H1 (cell line): ENCODE data around the gene DHRS2. TPM values are rescaled to one million over a fixed set of nuclear protein-coding genes. Genes with fewer than 3 reads are reported as not detected.

Experiments
- CTCF ChIA-PET: fragments of 300-600 bp; sonication (Branson Sonifier 250); formaldehyde crosslinking; loops from one replicate; lab custom pipeline; 2021; ENCODE audit not compliant: partially characterized antibody; lab: Charles Lee
- POLR2A ChIA-PET: fragments of 300-600 bp; sonication (Branson Sonifier 250); formaldehyde crosslinking; loops from one replicate; lab custom pipeline; 2021; ENCODE audit warnings: inconsistent platforms; ENCODE audit not compliant: partially characterized antibody; lab: Charles Lee
- DNase-seq, 2 experiments: peaks; one replicate each; pipeline versions ENCODE4 v3.0.0 to v3.0.0-alpha.2; 2010 to 2022; ENCODE audit warnings: low spot score in 2 of 2, low read depth in 1 of 2, mixed read lengths in 1 of 2
- FAIRE-seq: peaks from 2 replicates; lab custom pipeline; 2011; peaks lifted over from hg19 to GRCh38; lab: Jason Lieb, UNC
- H2AFZ ChIP-seq: 2 replicates; pipeline ENCODE4 v1.8.1; 2012; ENCODE audit warnings: low read length, inconsistent platforms
- H2AK5ac ChIP-seq: 2 replicates; pipeline ENCODE4 v1.6.1; 2013; ENCODE audit warnings: low read depth, low read length
- H2BK120ac ChIP-seq: replicated peaks from 2 replicates; pipeline ENCODE3; 2013; ENCODE audit warnings: low read depth, low read length, inconsistent platforms
- H2BK12ac ChIP-seq: 2 replicates; pipeline ENCODE4 v1.6.1; 2013; ENCODE audit warnings: low read depth, low read length
- H2BK15ac ChIP-seq: 2 replicates; pipeline ENCODE4 v1.6.1; 2013; ENCODE audit warnings: low read length
- H2BK20ac ChIP-seq: 2 replicates; pipeline ENCODE4 v1.6.1; 2013; ENCODE audit warnings: low read length
- H2BK5ac ChIP-seq: 2 replicates; pipeline ENCODE4 v1.6.1; 2013; ENCODE audit warnings: low read depth, low read length
- H3K14ac ChIP-seq: 2 replicates; pipeline ENCODE4 v1.6.1; 2013; ENCODE audit warnings: inconsistent platforms; ENCODE audit not compliant: insufficient read length
- H3K18ac ChIP-seq: 2 replicates; pipeline ENCODE4 v1.6.1; 2013; ENCODE audit warnings: low read length; ENCODE audit errors: extremely low read depth
- H3K23ac ChIP-seq: 2 replicates; pipeline ENCODE4 v1.6.1; 2013; ENCODE audit warnings: inconsistent platforms; ENCODE audit not compliant: insufficient read length
- H3K23me2 ChIP-seq: 2 replicates; pipeline ENCODE4 v1.6.1; 2013; ENCODE audit warnings: low read depth, low read length
- H3K27ac ChIP-seq: 2 replicates; pipeline ENCODE4 v1.6.1; 2011; ENCODE audit warnings: low read depth, low read length, inconsistent platforms
- H3K27me3 ChIP-seq, 4 experiments: replicated peaks in 1 of 4; 1 replicate in 1 of 4; 2 replicates in 3 of 4; pipeline versions ENCODE4 v1.6.1 to v1.8.1; 2011 to 2013; ENCODE audit warnings: low read length in 3 of 4, mild to moderate bottlenecking in 3 of 4, inconsistent platforms in 2 of 4, mixed read lengths in 2 of 4, moderate library complexity in 1 of 4; ENCODE audit not compliant: control insufficient read depth in 3 of 4, insufficient read depth in 3 of 4; ENCODE audit errors: extremely low read depth in 1 of 4
- H3K36me3 ChIP-seq, 4 experiments: 2 replicates each; pipeline versions ENCODE4 v1.6.1 to v1.8.1; 2011 to 2013; ENCODE audit warnings: mild to moderate bottlenecking in 4 of 4, low read length in 3 of 4, moderate library complexity in 2 of 4, control low read depth in 1 of 4, inconsistent platforms in 1 of 4; ENCODE audit not compliant: insufficient read depth in 4 of 4, control insufficient read depth in 2 of 4
- H3K4ac ChIP-seq: replicated peaks from 2 replicates; pipeline ENCODE3; 2013; ENCODE audit warnings: low read length, low read depth, mixed read lengths, inconsistent platforms; ENCODE audit not compliant: insufficient read length
- H3K4me1 ChIP-seq, 4 experiments: replicated peaks in 1 of 4; 1 replicate in 1 of 4; 2 replicates in 3 of 4; pipeline versions ENCODE4 v1.6.1 to v1.8.1; 2011 to 2013; ENCODE audit warnings: low read length in 3 of 4, inconsistent platforms in 2 of 4, mixed read lengths in 1 of 4; ENCODE audit not compliant: insufficient read depth in 4 of 4, control insufficient read depth in 3 of 4
- H3K4me2 ChIP-seq, 2 experiments: 2 replicates each; pipeline versions ENCODE4 v1.6.1 to v1.8.1; 2011 to 2013; ENCODE audit warnings: low read depth in 2 of 2, low read length in 2 of 2, control low read depth in 1 of 2, inconsistent platforms in 1 of 2, mild to moderate bottlenecking in 1 of 2; ENCODE audit not compliant: insufficient read depth in 1 of 2
- H3K4me3 ChIP-seq, 4 experiments: fragments of 200-600, 300-600 bp in 1 of 4; sonication (generic), shearing (Covaris generic), sonication (Bioruptor Twin) in 1 of 4; 2 replicates each; pipeline versions ENCODE4 v1.5.1 to v1.8.1; 2011 to 2016; ENCODE audit warnings: low read length in 4 of 4, low read depth in 3 of 4, control low read depth in 2 of 4, inconsistent platforms in 2 of 4, mild to moderate bottlenecking in 2 of 4, mixed read lengths in 1 of 4, moderate library complexity in 1 of 4; ENCODE audit not compliant: insufficient read depth in 2 of 4; ENCODE audit errors: extremely low read depth in 1 of 4
- H3K56ac ChIP-seq: replicated peaks from 2 replicates; pipeline ENCODE3; 2013; ENCODE audit warnings: low read depth, mild to moderate bottlenecking, mixed read lengths, low read length, inconsistent platforms; ENCODE audit not compliant: insufficient read length
- H3K79me1 ChIP-seq: 2 replicates; pipeline ENCODE4 v1.6.1; 2013; ENCODE audit warnings: low read depth, low read length, control low read depth
- H3K79me2 ChIP-seq, 2 experiments: 2 replicates each; pipeline versions ENCODE4 v1.6.1 to v1.8.1; 2012 to 2013; ENCODE audit warnings: low read length in 2 of 2, mild to moderate bottlenecking in 2 of 2, inconsistent platforms in 1 of 2; ENCODE audit not compliant: insufficient read depth in 2 of 2, control insufficient read depth in 1 of 2
- H3K9ac ChIP-seq, 4 experiments: replicated peaks in 1 of 4; 1 replicate in 1 of 4; 2 replicates in 3 of 4; pipeline versions ENCODE4 v1.6.1 to v1.8.1; 2011 to 2013; ENCODE audit warnings: low read depth in 3 of 4, low read length in 3 of 4, control low read depth in 2 of 4, mild to moderate bottlenecking in 2 of 4, moderate library complexity in 2 of 4, inconsistent platforms in 1 of 4; ENCODE audit errors: extremely low read depth in 1 of 4
- H3K9me3 ChIP-seq, 2 experiments: 2 replicates each; pipeline versions ENCODE4 v1.6.1 to v1.8.1; 2012 to 2013; ENCODE audit warnings: mild to moderate bottlenecking in 2 of 2, moderate library complexity in 2 of 2, control low read depth in 1 of 2, inconsistent platforms in 1 of 2, low read depth in 1 of 2, low read length in 1 of 2, mixed read lengths in 1 of 2; ENCODE audit not compliant: insufficient read depth in 2 of 2
- H4K20me1 ChIP-seq, 2 experiments: replicated peaks in 1 of 2; 2 replicates each; pipeline versions ENCODE3 to v1.8.1; 2011 to 2013; ENCODE audit warnings: inconsistent platforms in 2 of 2, low read length in 2 of 2, mild to moderate bottlenecking in 1 of 2; ENCODE audit not compliant: insufficient read depth in 2 of 2, control insufficient read depth in 1 of 2
- H4K5ac ChIP-seq: 2 replicates; pipeline ENCODE4 v1.6.1; 2013; ENCODE audit warnings: low read length, low read depth, mixed read lengths, inconsistent platforms; ENCODE audit not compliant: insufficient read length
- H4K8ac ChIP-seq: 2 replicates; pipeline ENCODE4 v1.8.0; 2013; ENCODE audit warnings: mild to moderate bottlenecking, moderate library complexity, low read length, inconsistent platforms; ENCODE audit not compliant: insufficient read depth; ENCODE audit errors: extremely low read depth
- H4K91ac ChIP-seq: replicated peaks from 2 replicates; pipeline ENCODE3; 2013; ENCODE audit warnings: low read length, mixed read lengths, inconsistent platforms; ENCODE audit not compliant: insufficient read length
- EP300 ChIP-seq, 2 experiments: IDR thresholded peaks; 1 replicate in 1 of 2; 2 replicates in 1 of 2; pipeline ENCODE4 v1.6.1; 2011 to 2012; ENCODE audit warnings: low read depth in 2 of 2, low read length in 2 of 2, mild to moderate bottlenecking in 2 of 2, borderline replicate concordance in 1 of 2, inconsistent platforms in 1 of 2, moderate library complexity in 1 of 2
- GABPA ChIP-seq: IDR thresholded peaks from 2 replicates; pipeline ENCODE4 v1.6.1; 2011; ENCODE audit warnings: mild to moderate bottlenecking, low read length, moderate library complexity, borderline replicate concordance; ENCODE audit not compliant: insufficient read depth
- SIX5 ChIP-seq: IDR thresholded peaks from 2 replicates; pipeline ENCODE4 v1.6.1; 2011; ENCODE audit warnings: mild to moderate bottlenecking, low read depth, low read length
- WGBS, 2 experiments: shearing (Covaris generic) in 1 of 2; methylation state at CpG; one replicate each; pipeline versions ENCODE4 v1.1.6 to v1.1.7; 2013 to 2015; ENCODE audit warnings: low lambda C conversion rate in 2 of 2, mixed read lengths in 2 of 2, inconsistent platforms in 1 of 2, low coverage in 1 of 2, missing lambda C conversion rate in 1 of 2; ENCODE audit not compliant: insufficient replicate concordance in 2 of 2, insufficient coverage in 1 of 2, insufficient read length in 1 of 2; ENCODE audit errors: extremely low coverage in 1 of 2, missing lambda C conversion rate in 1 of 2; 5-methylcytosine and 5-hydroxymethylcytosine counted together
- polyA plus RNA-seq, 7 experiments: library from polyadenylated mRNA; depleted of rRNA in 3 of 7; stranded (reverse) in 5 of 7; unstranded in 2 of 7; fragments of >200 nt in 5 of 7; fragments of 200-250 nt in 2 of 7; gene quantifications; 1 replicate in 5 of 7; 2 replicates in 1 of 7; 4 replicates in 1 of 7; pipeline versions ENCODE4 v1.2.1 to v1.2.3, GENCODE V29; 2011 to 2013; ENCODE audit warnings: missing spikeins in 2 of 7, mixed read lengths in 2 of 7
- total RNA-seq: library from RNA; stranded (reverse); fragmentation: NEBNext Ultra II Directional; extraction: Animal tissue kit (Norgen Biotek cat#: 25700); gene quantifications from 2 replicates; pipeline ENCODE4 v1.2.1, GENCODE V29; 2021

The DHRS2 gene
- total and polyA plus RNA-seq, 2 of the 8 experiments (the other 6 are each of a cell fraction or from before 2014, with no cell fraction given), result 1.1 to 3.5 TPM

DNA sequence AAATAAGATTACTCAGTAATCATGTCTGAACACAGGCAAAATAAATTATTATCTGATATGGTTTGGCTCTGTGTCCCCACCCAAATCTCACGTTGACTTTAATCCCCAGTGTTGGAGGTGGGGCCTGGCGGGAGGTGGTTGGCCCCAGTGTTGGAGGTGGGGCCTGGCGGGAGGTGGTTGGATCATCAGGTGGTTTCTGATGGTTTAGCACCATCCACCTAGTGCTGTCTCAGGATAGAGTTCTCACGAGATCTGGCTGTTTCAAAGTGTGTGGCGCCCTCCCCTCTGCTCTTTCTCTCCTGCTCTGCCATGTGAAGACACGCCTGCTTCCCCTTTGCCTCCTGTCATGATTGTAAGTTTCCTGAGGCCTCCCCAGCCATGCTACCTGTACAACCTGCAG is 18.1 kb downstream of the DHRS2 start:
- H3K56ac ChIP-seq, result no peak overlapping the region
- no peak overlapping the region for H2BK12ac ChIP-seq
- H3K9me3 ChIP-seq, result peaks cover 0 to 7% of the 10 kb centered on the region in 2 experiments; a peak in 2 of 4 replicates
- no peak overlapping the region for H2BK120ac ChIP-seq
- H4K91ac ChIP-seq, result no peak overlapping the region
- H3K4me1 ChIP-seq, result no peaks in the 10 kb centered on the region
- no peak overlapping the region for H3K14ac ChIP-seq
- no peaks in the 10 kb centered on the region for H4K20me1 ChIP-seq
- no peaks in the 10 kb centered on the region for H3K36me3 ChIP-seq
- no peaks in the 10 kb centered on the region for H3K79me1 ChIP-seq
- H3K18ac ChIP-seq, result no peak overlapping the region
- no peak for DNase-seq
- H3K4ac ChIP-seq, result no peak overlapping the region
- H3K27me3 ChIP-seq, result no peaks in the 10 kb centered on the region
- no peak overlapping the region for H4K5ac ChIP-seq
- no peak overlapping the region for H3K4me2 ChIP-seq
- ChIA-PET POLR2A (no interaction called here), CTCF (interaction anchor here (0.6 to 1.4 kb wide), 4 partner anchors 19 to 256 kb away, joined by 3 to 5 read pairs (median 3); no protein-coding TSS in a partner anchor)
- H3K79me2 ChIP-seq, result no peaks in the 10 kb centered on the region
- 74% methylated on average over 6 of the region's 6 CpGs; no CpG with 5 or more reads in 1 of the 2 experiments for WGBS, 2 experiments
- no peak overlapping the region for H3K4me3 ChIP-seq
- no peak overlapping the region for H2BK5ac ChIP-seq
- H2AK5ac ChIP-seq, result no peak overlapping the region
- no peak overlapping the region for H4K8ac ChIP-seq
- no peak overlapping the region for H2AFZ ChIP-seq
- H2BK20ac ChIP-seq, result no peak overlapping the region
- H3K9ac ChIP-seq, result no peak overlapping the region
- TF ChIP-seq EP300 (IDR thresholded peaks at IDR 0.05; ENCODE audit: borderline replicate concordance in 1 of 2, low read depth in 2 of 2, low read length in 2 of 2), result no peak
- no peak for TF ChIP-seq GABPA
- TF ChIP-seq SIX5, result no peak
- H2BK15ac ChIP-seq, result no peak overlapping the region
- FAIRE-seq, result no peak
- H3K23ac ChIP-seq, result no peak overlapping the region
- no peaks in the 10 kb centered on the region; the same call in 1 of the 2 replicates for H3K23me2 ChIP-seq
- no peak overlapping the region for H3K27ac ChIP-seq
